PC-3 (cell line): Measurements from ENCODE around the gene AGPAT4. TPM values are rescaled to one million over a fixed set of nuclear protein-coding genes. Genes with fewer than 3 reads are reported as not detected.

Experiments used
- ATAC-seq: fragments of 200-7000 bp; cut with Tn5 transposase; 2 replicates; pipeline ENCODE4 v1.9.1; 2020; ENCODE audit warnings: mild to moderate bottlenecking, moderate library complexity
- BruUV-seq: library from RNA; stranded (reverse); fragments of 400-500 nt; replicated peaks from 2 replicates; lab custom pipeline; 2021; lab: Mats Ljungman, UMichigan
- CTCF ChIA-PET: fragments of 300-600 bp; sonication (Branson Sonifier 250); formaldehyde crosslinking; loops from one replicate; lab custom pipeline; 2022; ENCODE audit warnings: antibody characterized with exemption; lab: Charles Lee
- POLR2A ChIA-PET: fragments of 300-600 bp; sonication (Branson Sonifier 250); formaldehyde crosslinking; loops from one replicate; lab custom pipeline; 2022; ENCODE audit warnings: antibody characterized with exemption; ENCODE audit not compliant: unreplicated experiment; lab: Charles Lee
- DNase-seq: peaks from one replicate; pipeline ENCODE4 v3.0.0-alpha.2; 2015
- H2AFZ ChIP-seq: fragments of 300-600 bp; sonication (generic); 2 replicates; pipeline ENCODE4 v1.6.0; 2016; ENCODE audit warnings: antibody characterized with exemption, low read length
- H3F3A ChIP-seq: fragments of 300-600 bp; sonication (generic); one replicate; pipeline ENCODE4 v1.6.0; 2017; ENCODE audit warnings: antibody characterized with exemption, low read length, control low read depth, mild to moderate bottlenecking; ENCODE audit not compliant: unreplicated experiment
- H3K27ac ChIP-seq: fragments of 300-600 bp; sonication (generic); 2 replicates; pipeline ENCODE4 v1.5.1; 2016; ENCODE audit warnings: mild to moderate bottlenecking, low read length
- H3K27me3 ChIP-seq: fragments of 300-600 bp; sonication (generic); 2 replicates; pipeline ENCODE4 v1.6.1; 2016; ENCODE audit warnings: low read length, mixed read lengths
- H3K36me3 ChIP-seq: fragments of 300-600 bp; sonication (generic); 2 replicates; pipeline ENCODE4 v1.6.1; 2016; ENCODE audit warnings: low read depth, mixed run types, low read length, mixed read lengths
- H3K4me1 ChIP-seq: fragments of 300-600 bp; sonication (generic); 2 replicates; pipeline ENCODE4 v1.5.1; 2016; ENCODE audit warnings: low read length; ENCODE audit not compliant: insufficient read depth
- H3K4me2 ChIP-seq: fragments of 300-600 bp; sonication (generic); 2 replicates; pipeline ENCODE4 v1.6.0; 2016; ENCODE audit warnings: low read length
- H3K4me3 ChIP-seq: fragments of 300-600 bp; sonication (generic); 2 replicates; pipeline ENCODE4 v1.5.1; 2016; ENCODE audit warnings: mild to moderate bottlenecking, low read length, mixed read lengths
- H3K79me2 ChIP-seq: fragments of 300-600 bp; sonication (generic); 2 replicates; pipeline ENCODE4 v1.6.1; 2017; ENCODE audit warnings: low read length, mixed read lengths
- H3K9ac ChIP-seq: fragments of 300-600 bp; sonication (generic); 2 replicates; pipeline ENCODE4 v1.6.0; 2016; ENCODE audit warnings: mild to moderate bottlenecking, low read length
- H3K9me2 ChIP-seq: fragments of 300-600 bp; sonication (generic); replicated peaks from 2 replicates; pipeline ENCODE4 v1.6.1; 2016; ENCODE audit warnings: mixed run types, low read length, mixed read lengths
- H3K9me3 ChIP-seq: fragments of 300-600 bp; sonication (generic); 2 replicates; pipeline ENCODE4 v1.6.1; 2016; ENCODE audit warnings: low read length, mixed read lengths
- H4K20me1 ChIP-seq: fragments of 300-600 bp; sonication (generic); 2 replicates; pipeline ENCODE4 v1.6.1; 2016; ENCODE audit warnings: low read length, mixed read lengths
- CTCF ChIP-seq: fragments of 300-600 bp; sonication (generic); conservative IDR thresholded peaks from 2 replicates; pipeline ENCODE4 v1.5.1; 2017; ENCODE audit warnings: antibody characterized with exemption, low read depth, mild to moderate bottlenecking, low read length
- EZH2 ChIP-seq: fragments of 300-600 bp; sonication (generic); IDR thresholded peaks from one replicate; pipeline ENCODE4 v1.6.1; 2017; ENCODE audit warnings: antibody characterized with exemption, mild to moderate bottlenecking, low read length; ENCODE audit not compliant: unreplicated experiment
- EZH2phosphoT487 ChIP-seq: fragments of 300-600 bp; sonication (generic); IDR thresholded peaks from 2 replicates; pipeline ENCODE4 v1.6.1; 2018; ENCODE audit warnings: mild to moderate bottlenecking, antibody characterized with exemption, low read length, borderline replicate concordance
- intact Hi-C: fragments of 100-400 bp; cut with micrococcal nuclease; formaldehyde crosslinking; loops from 2 replicates; pipeline ENCODE4 v1.9.0; 2023
- total RNA-seq: library from RNA; depleted of rRNA; stranded (reverse); fragments of >200 nt; gene quantifications from 2 replicates; pipeline ENCODE4 v1.2.3, GENCODE V29; 2014

AGPAT4 gene
- total RNA-seq, 1 experiment from 2014 or later, result 3.8 TPM

- Histone ChIP-seq H3K9me2 (no peaks in the 10 kb centered on the region), H2AFZ (no peak overlapping the region), H3K9me3 (no peaks in the 10 kb centered on the region), H3F3A (no peaks in the 10 kb centered on the region), H3K27me3 (no peaks in the 10 kb centered on the region), H3K36me3 (no peaks in the 10 kb centered on the region), H3K4me2 (no peak overlapping the region), H3K4me1 (peaks cover 29% of the 10 kb centered on the region), H3K9ac (no peak overlapping the region), H3K27ac (no peak overlapping the region), H3K79me2 (peaks cover 26% of the 10 kb centered on the region), H4K20me1 (peaks cover 9% of the 10 kb centered on the region; the same call in 1 of the 2 replicates), H3K4me3 (no peak overlapping the region)
- ChIA-PET POLR2A (no interaction called here), CTCF (no interaction called here)
- intact Hi-C loops, result loop anchor here (5.0 to 10.0 kb wide), 4 partner anchors 43 to 275 kb away; partner anchors contain the start of gene MAP3K4
- ATAC-seq, result no peak
- DNase-seq, result no peak
- BruUV-seq, result no TSS peak
- TF ChIP-seq CTCF, result no peak
- TF ChIP-seq EZH2, result no peak
- no peak for TF ChIP-seq EZH2phosphoT487
Observed at GRCh38 chr6:161270116-161270515, 3.7 kb downstream of the AGPAT4 start.

- Histone ChIP-seq H3K4me3 (no peak overlapping the region), H3K79me2 (peaks cover 26% of the 10 kb centered on the region), H3K9me3 (no peaks in the 10 kb centered on the region), H3K27me3 (no peaks in the 10 kb centered on the region), H4K20me1 (peaks cover 9% of the 10 kb centered on the region; the same call in 1 of the 2 replicates), H3K4me2 (no peak overlapping the region), H3K27ac (no peak overlapping the region), H3F3A (no peaks in the 10 kb centered on the region), H3K36me3 (no peaks in the 10 kb centered on the region), H3K4me1 (peaks cover 22% of the 10 kb centered on the region), H3K9me2 (no peaks in the 10 kb centered on the region), H3K9ac (no peak overlapping the region), H2AFZ (no peak overlapping the region)
- ATAC-seq, result no peak
- CTCF ChIA-PET, result no interaction called here
- BruUV-seq, result no TSS peak
- intact Hi-C loops, result no loop called here
- DNase-seq, result no peak
- POLR2A ChIA-PET, result no interaction called here
- TF ChIP-seq CTCF (0 out of 2 replicates have a peak, but pooled peaks have one; percentile 2), EZH2phosphoT487 (no peak), EZH2 (no peak)
Observed at GRCh38 chr6:161269310-161269709, 4.6 kb downstream of the AGPAT4 start.

GRCh38 chr6:161268531-161269210 lies 5.2 kb downstream of the AGPAT4 start:
- TF ChIP-seq EZH2 (no peak), CTCF (0 out of 2 replicates have a peak, but pooled peaks have one; percentile 15)
- Histone ChIP-seq H3K4me2 (no peak overlapping the region), H2AFZ (no peak overlapping the region), H3K9ac (no peak overlapping the region), H3K9me3 (no peaks in the 10 kb centered on the region), H4K20me1 (peaks cover 9% of the 10 kb centered on the region; the same call in 1 of the 2 replicates), H3F3A (no peaks in the 10 kb centered on the region), H3K4me1 (peaks cover 20% of the 10 kb centered on the region), H3K9me2 (no peaks in the 10 kb centered on the region), H3K79me2 (peaks cover 26% of the 10 kb centered on the region), H3K4me3 (no peak overlapping the region), H3K36me3 (no peaks in the 10 kb centered on the region), H3K27ac (no peak overlapping the region), H3K27me3 (no peaks in the 10 kb centered on the region)
- peak; percentile 4 for DNase-seq
- ChIA-PET CTCF (no interaction called here), POLR2A (no interaction called here)
- no TSS peak for BruUV-seq
- intact Hi-C loops, result no loop called here
- ATAC-seq, result no peak
